OCI-LY1 (cell line): ENCODE results near the gene IFT81.
A peak's percentile ranks its signal among the peaks of the same experiment; 100 is the strongest.
"Not testable (repeated sequence)": the region's sequence is repeated elsewhere in the genome, so short reads cannot be mapped to it uniquely, and the experiment has no call there.

Experiments used
- H2AFZ ChIP-seq: fragments of 200-600 bp; sonication (generic), shearing (Covaris generic); 2 replicates; pipeline ENCODE4 v1.6.0; 2014; ENCODE audit warnings: antibody characterized with exemption, mild to moderate bottlenecking, low read length
- H3F3A ChIP-seq: fragments of 200-600 bp; sonication (generic), shearing (Covaris generic); 2 replicates; pipeline ENCODE4 v1.6.0; 2014; ENCODE audit warnings: mild to moderate bottlenecking, antibody characterized with exemption, low read length, moderate library complexity; ENCODE audit not compliant: insufficient read depth
- H3K27ac ChIP-seq: fragments of 200-600 bp; sonication (generic); 2 replicates; pipeline ENCODE4 v1.5.1; 2014; ENCODE audit warnings: low read length, mixed run types, mild to moderate bottlenecking, low read depth; ENCODE audit not compliant: poor library complexity, severe bottlenecking
- H3K27me3 ChIP-seq: fragments of 200-600 bp; sonication (generic); 2 replicates; pipeline ENCODE4 v1.6.0; 2014; ENCODE audit warnings: antibody characterized with exemption, mild to moderate bottlenecking, low read length, moderate library complexity; ENCODE audit not compliant: insufficient read depth
- H3K36me3 ChIP-seq: fragments of 200-600 bp; sonication (generic); 2 replicates; pipeline ENCODE4 v1.6.1; 2014; ENCODE audit warnings: mild to moderate bottlenecking, antibody characterized with exemption, low read length, moderate library complexity, mixed read lengths; ENCODE audit not compliant: insufficient read depth
- H3K4me1 ChIP-seq: fragments of 200-600 bp; sonication (generic); 2 replicates; pipeline ENCODE4 v1.5.1; 2014; ENCODE audit warnings: mild to moderate bottlenecking, low read length, moderate library complexity; ENCODE audit not compliant: insufficient read depth, severe bottlenecking
- H3K4me2 ChIP-seq: fragments of 200-600 bp; sonication (generic), shearing (Covaris generic); 2 replicates; pipeline ENCODE4 v1.6.1; 2014; ENCODE audit warnings: low read length
- H3K4me3 ChIP-seq: fragments of 200-600 bp; sonication (generic); 2 replicates; pipeline ENCODE4 v1.5.1; 2014; ENCODE audit warnings: low read length, low read depth, mild to moderate bottlenecking, mixed read lengths; ENCODE audit not compliant: poor library complexity, severe bottlenecking
- H3K79me2 ChIP-seq: fragments of 200-600 bp; shearing (Covaris generic); 2 replicates; pipeline ENCODE4 v1.6.1; 2016; ENCODE audit warnings: mixed run types, low read length, mixed read lengths; ENCODE audit not compliant: insufficient read depth
- H3K9ac ChIP-seq: fragments of 200-600 bp; sonication (generic), shearing (Covaris generic); 2 replicates; pipeline ENCODE4 v1.6.1; 2014; ENCODE audit warnings: mild to moderate bottlenecking, low read length, mixed read lengths
- H3K9me2 ChIP-seq: fragments of 200-600 bp; sonication (generic), shearing (Covaris generic); 2 replicates; pipeline ENCODE4 v1.6.1; 2014; ENCODE audit warnings: low read depth, mild to moderate bottlenecking, low read length, mixed read lengths
- H3K9me3 ChIP-seq: fragments of 200-600 bp; shearing (Covaris generic); 2 replicates; pipeline ENCODE4 v1.6.1; 2014; ENCODE audit warnings: low read length, mixed read lengths
- H4K20me1 ChIP-seq: fragments of 200-600 bp; sonication (generic), shearing (Covaris generic); 2 replicates; pipeline ENCODE4 v1.6.0; 2016; ENCODE audit warnings: mild to moderate bottlenecking, low read length; ENCODE audit not compliant: insufficient read depth
- CTCF ChIP-seq: fragments of 200-600 bp; sonication (generic), shearing (Covaris generic); IDR thresholded peaks from 2 replicates; pipeline ENCODE4 v1.5.1; 2017; ENCODE audit warnings: mild to moderate bottlenecking, antibody characterized with exemption, low read length, moderate library complexity, mixed read lengths
- EZH2 ChIP-seq: fragments of 200-600 bp; sonication (generic), shearing (Covaris generic); IDR thresholded peaks from 2 replicates; pipeline ENCODE4 v1.8.0; 2017; ENCODE audit warnings: borderline replicate concordance, mixed run types, mild to moderate bottlenecking, antibody characterized with exemption, low read length, moderate library complexity, mixed read lengths

The IFT81 gene

GRCh38 chr12:110079477-110080400 lies 44.4 kb upstream of the IFT81 start:
- Histone ChIP-seq H3K9ac (no peak overlapping the region), H3K4me3 (peak overlapping the region; percentile 42), H3F3A (no peaks in the 10 kb centered on the region), H4K20me1 (no peaks in the 10 kb centered on the region), H3K27ac (peak overlapping the region; percentile 50), H3K9me2 (no peaks in the 10 kb centered on the region), H3K36me3 (no peaks in the 10 kb centered on the region), H3K79me2 (no peaks in the 10 kb centered on the region), H2AFZ (peak overlapping the region; percentile 25; the same call in 1 of the 2 replicates), H3K27me3 (no peaks in the 10 kb centered on the region), H3K9me3 (no peaks in the 10 kb centered on the region), H3K4me2 (peak overlapping the region; percentile 60), H3K4me1 (peaks cover 12% of the 10 kb centered on the region)
- TF ChIP-seq CTCF (no peak), EZH2 (no peak)

DNA sequence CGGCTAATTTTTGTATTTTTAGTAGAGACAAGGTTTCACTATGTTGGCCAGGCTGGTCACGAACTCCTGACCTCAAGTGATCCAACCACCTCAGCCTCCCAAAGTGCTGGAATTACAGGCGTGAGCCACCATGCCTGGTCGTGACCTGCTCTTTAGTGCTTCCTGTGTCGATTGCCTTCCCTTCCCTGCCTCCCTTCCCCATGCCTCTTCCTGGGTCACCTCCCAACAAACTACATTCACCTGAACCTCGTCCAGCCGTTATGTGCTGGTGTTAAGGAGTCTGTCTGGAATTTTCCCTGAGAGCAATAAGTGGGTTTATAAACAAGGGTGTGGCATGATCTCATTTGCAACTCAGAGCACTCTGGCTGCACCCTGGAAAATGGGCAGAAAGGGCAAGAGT lies 43.7 kb upstream of the IFT81 start:
- Histone ChIP-seq H3K4me2 (no peak overlapping the region), H3K79me2 (no peaks in the 10 kb centered on the region), H3K27ac (no peak overlapping the region), H3K27me3 (no peaks in the 10 kb centered on the region), H3K4me3 (peak overlapping the region; percentile 42), H2AFZ (no peak overlapping the region), H3K9ac (no peak overlapping the region), H3K36me3 (no peaks in the 10 kb centered on the region), H3F3A (no peaks in the 10 kb centered on the region), H3K9me2 (no peaks in the 10 kb centered on the region), H3K9me3 (no peaks in the 10 kb centered on the region), H4K20me1 (no peaks in the 10 kb centered on the region), H3K4me1 (peaks cover 12% of the 10 kb centered on the region)
- TF ChIP-seq CTCF (no peak), EZH2 (no peak)

- Histone ChIP-seq H3K27me3 (no peaks in the 10 kb centered on the region), H3K9me3 (no peaks in the 10 kb centered on the region), H4K20me1 (no peaks in the 10 kb centered on the region), H2AFZ (no peak overlapping the region), H3K9ac (no peak overlapping the region), H3F3A (no peaks in the 10 kb centered on the region), H3K9me2 (no peaks in the 10 kb centered on the region), H3K4me3 (no peak overlapping the region), H3K27ac (no peak overlapping the region), H3K79me2 (no peaks in the 10 kb centered on the region), H3K4me2 (no peak overlapping the region), H3K4me1 (peaks cover 8% of the 10 kb centered on the region), H3K36me3 (no peaks in the 10 kb centered on the region)
- no peak for TF ChIP-seq EZH2
These were observed 39.7 kb upstream of the IFT81 start for GRCh38 chr12:110084314-110085015.

DNA sequence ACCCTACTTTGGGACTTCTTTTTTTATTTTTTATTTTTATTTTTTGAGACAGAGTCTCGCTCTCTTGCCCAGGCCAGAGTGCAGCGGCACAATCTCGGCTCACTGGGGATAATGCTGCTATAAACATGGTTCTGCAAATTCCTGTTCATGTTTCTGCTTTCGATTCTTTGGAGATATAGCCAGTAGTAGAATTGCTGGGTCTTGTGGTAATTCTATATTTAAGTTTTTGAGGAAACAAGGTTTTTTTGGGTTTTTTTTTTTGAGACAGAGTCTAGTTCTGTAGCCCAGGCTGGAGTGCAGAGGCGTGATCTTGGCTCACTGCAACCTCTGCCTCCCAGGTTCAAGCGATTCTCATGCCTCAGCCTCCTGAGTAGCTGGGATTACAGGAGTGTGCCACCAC lies 35.9 kb upstream of the IFT81 start:
- not testable (repeated sequence) for H3K27me3 ChIP-seq, H2AFZ ChIP-seq, H3K79me2 ChIP-seq, H3K36me3 ChIP-seq, H3K4me2 ChIP-seq, H3K4me3 ChIP-seq, H4K20me1 ChIP-seq, H3K4me1 ChIP-seq, H3K9me3 ChIP-seq, H3K9me2 ChIP-seq, H3K27ac ChIP-seq, H3F3A ChIP-seq, H3K9ac ChIP-seq
